Activated naive CD8-positive, alpha-beta T cell treated with anti-CD3 and anti-CD28 coated beads, Interleukin-2, amount 10 ng/mL, durations not matched to agents 7 days and 5 days (primary cell): Measurements from ENCODE around the gene D2HGDH. TPM values are rescaled to one million over a fixed set of nuclear protein-coding genes. Genes with fewer than 3 reads are reported as not detected.
"Not testable (repeated sequence)": the region's sequence is repeated elsewhere in the genome, so short reads cannot be mapped to it uniquely, and the experiment has no call there.

ENCODE experiments used
- ATAC-seq: fragments of 150-1000 bp; cut with Tn5 transposase; one replicate; pipeline ENCODE4 v1.10.0; 2021; ENCODE audit warnings: low read depth, moderate library complexity
- POLR2A ChIA-PET: fragments of 350-600 bp; sonication (Branson Sonifier 250); formaldehyde crosslinking; loops from one replicate; lab custom pipeline; 2021; ENCODE audit warnings: antibody characterized with exemption; lab: Charles Lee
- DNase-seq: peaks from one replicate; pipeline ENCODE4 v3.0.0; 2021
- H3K27ac Mint-ChIP-seq: one replicate; pipeline ENCODE4 v1.8.0; 2022; ENCODE audit warnings: mild to moderate bottlenecking, mixed read lengths
- H3K27me3 Mint-ChIP-seq: one replicate; pipeline ENCODE4 v1.8.0; 2022; ENCODE audit warnings: mild to moderate bottlenecking, moderate library complexity, mixed read lengths
- H3K36me3 Mint-ChIP-seq: one replicate; pipeline ENCODE4 v1.8.0; 2021; ENCODE audit warnings: mild to moderate bottlenecking, mixed read lengths
- H3K4me1 Mint-ChIP-seq: one replicate; pipeline ENCODE4 v1.8.0; 2021; ENCODE audit warnings: mixed read lengths
- H3K4me3 Mint-ChIP-seq: one replicate; pipeline ENCODE4 v1.8.0; 2022; ENCODE audit warnings: mild to moderate bottlenecking, moderate library complexity, mixed read lengths
- H3K9me3 Mint-ChIP-seq: one replicate; pipeline ENCODE4 v1.8.0; 2021; ENCODE audit warnings: mixed read lengths
- total RNA-seq, 2 experiments: library from RNA; stranded (reverse); gene quantifications; one replicate each; pipeline ENCODE4 v1.2.3, GENCODE V29; 2021

The D2HGDH gene
- total RNA-seq, 2 experiments from 2014 or later: 44.2 to 46.2 TPM

- ATAC-seq (no peak), DNase-seq (no peak)
- peaks cover 4% of the 10 kb centered on the region for H3K27me3 Mint-ChIP-seq
- H3K9me3 Mint-ChIP-seq: peaks cover 9% of the 10 kb centered on the region
- POLR2A ChIA-PET: no interaction called here
- H3K27ac Mint-ChIP-seq: no peak overlapping the region
- no peaks in the 10 kb centered on the region for H3K36me3 Mint-ChIP-seq
- no peak overlapping the region for H3K4me3 Mint-ChIP-seq
- H3K4me1 Mint-ChIP-seq: no peaks in the 10 kb centered on the region
Measured at GRCh38 chr2:241780939-241781569, 46.6 kb downstream of the D2HGDH start.

- H3K4me1 Mint-ChIP-seq, H3K9me3 Mint-ChIP-seq, H3K4me3 Mint-ChIP-seq, H3K27me3 Mint-ChIP-seq, POLR2A ChIA-PET, DNase-seq, H3K27ac Mint-ChIP-seq, H3K36me3 Mint-ChIP-seq, ATAC-seq: not testable (repeated sequence)
Measured at GRCh38 chr2:241782053-241782452, 47.6 kb downstream of the D2HGDH start.

DNA sequence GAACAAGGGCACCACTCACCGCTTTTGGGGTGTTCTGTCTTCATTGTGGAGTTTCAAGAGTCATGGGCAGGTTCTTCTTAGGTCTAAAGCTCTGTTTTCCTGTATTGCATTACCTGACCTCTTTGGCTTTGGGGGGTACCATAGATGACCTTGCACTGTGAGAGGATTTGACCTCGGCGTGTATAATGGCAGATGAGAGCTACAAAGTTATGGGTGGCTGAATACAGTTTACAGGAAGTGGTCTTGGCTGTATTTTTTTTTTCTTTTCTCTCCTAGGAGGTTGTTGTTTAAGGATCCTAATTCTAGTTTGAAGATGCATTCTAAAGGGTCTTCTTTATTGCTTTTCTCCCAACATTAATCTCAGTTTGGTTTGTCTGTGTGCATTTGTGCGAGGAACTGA lies 53.7 kb downstream of the D2HGDH start:
- no peaks in the 10 kb centered on the region for H3K36me3 Mint-ChIP-seq
- peaks cover 6% of the 10 kb centered on the region for H3K27me3 Mint-ChIP-seq
- H3K4me3 Mint-ChIP-seq: no peak overlapping the region
- DNase-seq: no peak
- peaks cover 20% of the 10 kb centered on the region for H3K4me1 Mint-ChIP-seq
- ATAC-seq: peak; percentile 41
- H3K27ac Mint-ChIP-seq: peak overlapping the region; percentile 29
- POLR2A ChIA-PET: interaction anchor here (0.6 to 1.6 kb wide), 2 partner anchors 15 to 54 kb away, joined by 5 read pairs; no protein-coding TSS in a partner anchor
- H3K9me3 Mint-ChIP-seq: peaks cover 10% of the 10 kb centered on the region

GRCh38 chr2:241788572-241788971 lies 54.1 kb downstream of the D2HGDH start:
- ATAC-seq (peak; percentile 85), DNase-seq (peak; percentile 34)
- Mint-ChIP-seq H3K27ac (peak overlapping the region; percentile 29), H3K4me3 (no peak overlapping the region), H3K9me3 (peaks cover 11% of the 10 kb centered on the region), H3K4me1 (peaks cover 21% of the 10 kb centered on the region), H3K36me3 (no peaks in the 10 kb centered on the region), H3K27me3 (peaks cover 6% of the 10 kb centered on the region)
- POLR2A ChIA-PET: interaction anchor here (1.6 kb wide), 1 partner anchor 15 kb away, joined by 5 read pairs; no protein-coding TSS in a partner anchor

DNA sequence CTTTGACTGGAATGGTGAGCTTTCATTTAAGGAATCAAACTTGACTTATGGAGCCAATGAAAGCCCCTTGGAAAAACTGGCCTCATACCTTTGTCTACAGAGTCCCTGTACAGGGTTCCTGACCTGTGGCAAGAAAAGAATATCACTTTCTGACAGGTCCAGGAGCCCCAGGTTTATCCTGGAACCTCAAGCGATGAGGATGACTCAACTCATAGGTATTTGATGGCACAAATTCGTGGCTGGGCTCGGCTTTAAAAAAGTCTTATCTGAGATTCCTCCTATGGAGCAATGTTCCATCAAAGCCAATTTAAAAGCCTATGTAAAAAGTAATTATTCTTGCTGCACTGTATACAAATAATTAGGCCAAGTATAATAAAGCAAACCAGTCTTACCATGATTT lies 57.0 kb downstream of the D2HGDH start:
- H3K27ac Mint-ChIP-seq, DNase-seq, H3K36me3 Mint-ChIP-seq, ATAC-seq, H3K9me3 Mint-ChIP-seq, POLR2A ChIA-PET, H3K4me3 Mint-ChIP-seq, H3K27me3 Mint-ChIP-seq: not testable (repeated sequence)
- peaks cover 21% of the 10 kb centered on the region for H3K4me1 Mint-ChIP-seq

DNA sequence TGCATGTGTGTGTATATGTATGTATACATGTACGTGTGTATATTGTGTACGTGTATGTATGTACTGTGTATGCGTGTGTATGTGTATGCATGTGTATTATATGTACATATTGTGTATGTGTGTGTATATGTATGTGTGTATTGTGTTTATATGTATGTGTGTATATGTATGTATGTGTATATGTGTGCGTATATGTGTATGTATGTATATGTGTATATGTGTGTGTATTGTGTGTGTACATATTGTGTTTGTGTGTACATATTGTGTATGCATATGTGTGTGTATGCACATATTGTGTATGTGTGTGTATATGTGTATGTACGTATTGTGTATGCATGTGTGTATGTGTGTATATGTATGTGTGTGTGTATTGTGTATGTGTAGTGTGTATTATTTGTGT lies 59.0 kb downstream of the D2HGDH start:
- H3K36me3 Mint-ChIP-seq: no peaks in the 10 kb centered on the region
- peaks cover 12% of the 10 kb centered on the region for H3K4me1 Mint-ChIP-seq
- H3K4me3 Mint-ChIP-seq: no peak overlapping the region
- POLR2A ChIA-PET: no interaction called here
- no peak for ATAC-seq
- peak overlapping the region; percentile 1 for H3K27ac Mint-ChIP-seq
- no peak for DNase-seq
- peaks cover 10% of the 10 kb centered on the region for H3K9me3 Mint-ChIP-seq
- peaks cover 7% of the 10 kb centered on the region for H3K27me3 Mint-ChIP-seq

GRCh38 chr2:241794250-241794823 lies 59.9 kb downstream of the D2HGDH start:
- ATAC-seq (no peak), DNase-seq (no peak)
- Mint-ChIP-seq H3K4me1 (peaks cover 4% of the 10 kb centered on the region), H3K9me3 (peaks cover 9% of the 10 kb centered on the region), H3K27me3 (peaks cover 7% of the 10 kb centered on the region), H3K4me3 (no peak overlapping the region), H3K36me3 (no peaks in the 10 kb centered on the region), H3K27ac (no peak overlapping the region)
- POLR2A ChIA-PET: no interaction called here

GRCh38 chr2:241795021-241795999 lies 60.9 kb downstream of the D2HGDH start:
- H3K27ac Mint-ChIP-seq: no peak overlapping the region
- peaks cover 7% of the 10 kb centered on the region for H3K27me3 Mint-ChIP-seq
- peaks cover 2% of the 10 kb centered on the region for H3K4me1 Mint-ChIP-seq
- H3K9me3 Mint-ChIP-seq: peaks cover 7% of the 10 kb centered on the region
- ATAC-seq: no peak
- POLR2A ChIA-PET: no interaction called here
- H3K36me3 Mint-ChIP-seq: no peaks in the 10 kb centered on the region
- no peak overlapping the region for H3K4me3 Mint-ChIP-seq
- no peak for DNase-seq

DNA sequence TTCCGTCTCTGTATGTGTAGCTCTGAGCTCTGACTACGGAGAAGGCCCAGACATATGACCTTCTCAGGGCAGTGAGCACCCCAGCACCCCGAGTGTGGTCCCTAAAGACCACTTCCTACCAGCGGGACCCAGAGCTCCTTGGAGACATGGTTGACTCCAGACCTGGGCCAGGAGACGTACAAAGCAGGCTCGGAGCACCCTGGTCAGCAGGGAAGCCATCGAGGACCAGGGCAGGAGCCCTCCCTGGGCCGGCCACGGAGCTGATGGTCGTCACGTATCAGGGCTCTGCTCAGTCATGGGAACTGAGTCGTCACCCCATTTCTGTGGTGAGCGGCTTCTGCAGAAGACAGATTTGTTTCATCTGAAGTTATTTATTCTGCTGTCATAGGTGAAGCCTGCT lies 61.8 kb downstream of the D2HGDH start:
- POLR2A ChIA-PET: no interaction called here
- H3K4me1 Mint-ChIP-seq: peaks cover 2% of the 10 kb centered on the region
- peaks cover 2% of the 10 kb centered on the region for H3K9me3 Mint-ChIP-seq
- H3K4me3 Mint-ChIP-seq: no peak overlapping the region
- ATAC-seq: no peak
- no peaks in the 10 kb centered on the region for H3K36me3 Mint-ChIP-seq
- DNase-seq: no peak
- H3K27ac Mint-ChIP-seq: no peak overlapping the region
- H3K27me3 Mint-ChIP-seq: peaks cover 5% of the 10 kb centered on the region

GRCh38 chr2:241796610-241797138 lies 62.2 kb downstream of the D2HGDH start:
- ATAC-seq (no peak), DNase-seq (no peak)
- no peak overlapping the region for H3K27ac Mint-ChIP-seq
- peaks cover 5% of the 10 kb centered on the region for H3K27me3 Mint-ChIP-seq
- POLR2A ChIA-PET: no interaction called here
- H3K4me1 Mint-ChIP-seq: peaks cover 2% of the 10 kb centered on the region
- no peaks in the 10 kb centered on the region for H3K36me3 Mint-ChIP-seq
- H3K9me3 Mint-ChIP-seq: peaks cover 2% of the 10 kb centered on the region
- no peak overlapping the region for H3K4me3 Mint-ChIP-seq

GRCh38 chr2:241797441-241798080 lies 63.1 kb downstream of the D2HGDH start:
- peaks cover 2% of the 10 kb centered on the region for H3K4me1 Mint-ChIP-seq
- DNase-seq: no peak
- H3K27me3 Mint-ChIP-seq: peaks cover 3% of the 10 kb centered on the region

DNA sequence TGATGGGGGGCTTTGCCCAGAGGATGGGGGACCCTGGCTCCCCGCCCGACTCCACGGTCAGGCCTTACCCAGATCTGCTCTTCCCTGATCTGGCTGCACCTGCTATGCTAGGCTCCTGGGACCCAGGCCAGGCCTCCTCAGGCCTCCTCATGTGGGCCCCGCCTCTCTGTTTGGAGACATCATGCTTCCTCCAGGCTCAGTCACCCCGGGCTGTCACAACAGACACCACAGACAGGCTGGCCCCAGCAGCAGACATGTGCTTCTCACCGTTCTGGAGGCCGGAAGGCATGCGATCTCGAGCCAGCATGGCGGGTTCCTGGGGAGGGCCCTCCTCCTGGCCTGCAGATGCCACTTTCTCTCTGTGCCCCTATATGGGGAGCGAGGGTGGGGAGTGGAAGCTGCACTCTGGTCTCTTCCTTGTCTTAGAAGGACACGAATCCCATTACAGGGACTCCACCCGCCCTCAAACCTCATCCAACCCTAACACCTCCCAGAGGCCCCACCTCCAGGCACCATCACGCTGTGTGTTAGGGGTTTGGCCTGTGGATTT lies 63.7 kb downstream of the D2HGDH start:
- no peak overlapping the region for H3K4me3 Mint-ChIP-seq
- peaks cover 2% of the 10 kb centered on the region for H3K9me3 Mint-ChIP-seq
- peaks cover 2% of the 10 kb centered on the region for H3K4me1 Mint-ChIP-seq
- H3K27ac Mint-ChIP-seq: no peak overlapping the region
- no peaks in the 10 kb centered on the region for H3K36me3 Mint-ChIP-seq
- DNase-seq (no peak), ATAC-seq (no peak)
- POLR2A ChIA-PET: no interaction called here
- peaks cover 3% of the 10 kb centered on the region for H3K27me3 Mint-ChIP-seq

More at GRCh38 chr2:241797441-241798080, 63.1 kb downstream of the D2HGDH start:
- Mint-ChIP-seq H3K36me3 (no peaks in the 10 kb centered on the region), H3K4me3 (no peak overlapping the region), H3K9me3 (peaks cover 2% of the 10 kb centered on the region), H3K27ac (no peak overlapping the region)
- no peak for ATAC-seq
- POLR2A ChIA-PET: no interaction called here
